Measurements from ENCODE around the gene CCDC51. TPM values are rescaled to one million over a fixed set of nuclear protein-coding genes. Genes with fewer than 3 reads are reported as not detected.

CCDC51 gene
- total and polyA plus RNA-seq, 2 of the 13 experiments (the other 11 are each of a cell fraction or from before 2014, with no cell fraction given) = 18.1 to 29.4 TPM

DNA sequence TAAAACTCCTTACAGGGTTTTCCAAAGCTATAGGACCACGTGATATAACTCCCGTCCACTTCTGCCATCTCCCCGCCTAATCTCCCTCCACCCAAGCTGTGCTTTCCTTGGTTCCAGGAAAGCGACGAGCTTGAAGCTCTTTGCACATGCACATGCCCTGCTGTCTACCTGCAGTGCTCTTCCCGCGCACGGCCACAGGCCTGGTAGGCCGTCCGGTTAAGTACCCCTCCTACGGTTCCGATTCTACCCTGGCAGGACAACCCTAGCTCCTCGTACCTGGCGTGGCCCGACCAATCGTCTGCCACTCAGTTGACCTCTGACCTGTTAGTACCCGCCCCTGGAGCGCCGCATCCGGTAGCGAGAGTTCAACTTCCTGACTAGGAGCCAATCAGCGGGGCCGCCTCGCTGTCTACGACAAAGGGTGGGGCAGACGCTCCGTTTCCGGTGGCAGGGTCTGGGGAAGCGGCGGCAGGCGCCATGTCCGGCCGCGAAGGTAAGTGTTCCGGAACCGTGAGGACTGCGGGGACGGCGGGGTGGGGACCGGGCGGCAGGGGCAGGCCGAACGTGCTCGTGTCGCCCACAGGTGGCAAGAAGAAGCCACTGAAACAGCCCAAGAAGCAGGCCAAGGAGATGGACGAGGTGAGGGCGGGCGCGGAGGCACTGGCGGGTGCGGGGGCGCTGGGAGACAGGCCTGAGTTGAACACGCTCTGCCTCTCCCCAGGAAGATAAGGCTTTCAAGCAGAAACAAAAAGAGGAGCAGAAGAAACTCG, at the start of gene CCDC51, which contains the start of gene TMA7 (continued):
- TF ChIP-seq BHLHE40 (IDR thresholded peaks at IDR 0.05; ENCODE audit: low read length) (no peak), GABPB1 (CRISPR knock-in tag; IDR thresholded peaks at IDR 0.05) (peak; percentile 99), ZBTB7B (CRISPR knock-in tag; IDR thresholded peaks at IDR 0.05) (peak; percentile 31; the same call in 1 of the 2 replicates), ZNF121 (CRISPR knock-in tag; IDR thresholded peaks at IDR 0.05) (no peak), ZBTB20 (CRISPR knock-in tag; IDR thresholded peaks at IDR 0.05; ENCODE audit: borderline replicate concordance, low read depth) (peak; percentile 82), ZNF775 (CRISPR knock-in tag; IDR thresholded peaks at IDR 0.05; ENCODE audit: borderline replicate concordance) (no peak), GFI1 (CRISPR knock-in tag; IDR thresholded peaks at IDR 0.05; ENCODE audit: borderline replicate concordance) (no peak; the same call in 1 of the 2 replicates), ZNF747 (CRISPR knock-in tag; IDR thresholded peaks at IDR 0.05; ENCODE audit: borderline replicate concordance) (peak; percentile 92), RFX1 (IDR thresholded peaks at IDR 0.05) (no peak), RBM22 (optimal IDR thresholded peaks at IDR 0.05; ENCODE audit: low read length) (no peak), ZNF441 (CRISPR knock-in tag; IDR thresholded peaks at IDR 0.05; ENCODE audit: borderline replicate concordance) (no peak; the same call in 1 of the 2 replicates), KDM1A (CRISPR knock-in tag; IDR thresholded peaks at IDR 0.05) (no peak), AGO1 (IDR thresholded peaks at IDR 0.05; ENCODE audit: low read depth, low read length, poor library complexity, severe bottlenecking) (peak; percentile 35), PAF1 (CRISPR knock-in tag; IDR thresholded peaks at IDR 0.05) (no peak), ZNF235 (CRISPR knock-in tag; IDR thresholded peaks at IDR 0.05; ENCODE audit: borderline replicate concordance) (peak; percentile 76; the same call in 1 of the 2 replicates), ZNF460 (CRISPR knock-in tag; IDR thresholded peaks at IDR 0.05; ENCODE audit: borderline replicate concordance) (no peak), ZNF749 (CRISPR knock-in tag; IDR thresholded peaks at IDR 0.05; ENCODE audit: borderline replicate concordance) (peak; percentile 93)
- TF ChIP-seq, protein P1, sequence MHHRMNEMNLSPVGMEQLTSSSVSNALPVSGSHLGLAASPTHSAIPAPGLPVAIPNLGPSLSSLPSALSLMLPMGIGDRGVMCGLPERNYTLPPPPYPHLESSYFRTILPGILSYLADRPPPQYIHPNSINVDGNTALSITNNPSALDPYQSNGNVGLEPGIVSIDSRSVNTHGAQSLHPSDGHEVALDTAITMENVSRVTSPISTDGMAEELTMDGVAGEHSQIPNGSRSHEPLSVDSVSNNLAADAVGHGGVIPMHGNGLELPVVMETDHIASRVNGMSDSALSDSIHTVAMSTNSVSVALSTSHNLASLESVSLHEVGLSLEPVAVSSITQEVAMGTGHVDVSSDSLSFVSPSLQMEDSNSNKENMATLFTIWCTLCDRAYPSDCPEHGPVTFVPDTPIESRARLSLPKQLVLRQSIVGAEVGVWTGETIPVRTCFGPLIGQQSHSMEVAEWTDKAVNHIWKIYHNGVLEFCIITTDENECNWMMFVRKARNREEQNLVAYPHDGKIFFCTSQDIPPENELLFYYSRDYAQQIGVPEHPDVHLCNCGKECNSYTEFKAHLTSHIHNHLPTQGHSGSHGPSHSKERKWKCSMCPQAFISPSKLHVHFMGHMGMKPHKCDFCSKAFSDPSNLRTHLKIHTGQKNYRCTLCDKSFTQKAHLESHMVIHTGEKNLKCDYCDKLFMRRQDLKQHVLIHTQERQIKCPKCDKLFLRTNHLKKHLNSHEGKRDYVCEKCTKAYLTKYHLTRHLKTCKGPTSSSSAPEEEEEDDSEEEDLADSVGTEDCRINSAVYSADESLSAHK (CRISPR knock-in tag; IDR thresholded peaks at IDR 0.05; ENCODE audit: borderline replicate concordance) = no peak
- TF ChIP-seq, protein P2, sequence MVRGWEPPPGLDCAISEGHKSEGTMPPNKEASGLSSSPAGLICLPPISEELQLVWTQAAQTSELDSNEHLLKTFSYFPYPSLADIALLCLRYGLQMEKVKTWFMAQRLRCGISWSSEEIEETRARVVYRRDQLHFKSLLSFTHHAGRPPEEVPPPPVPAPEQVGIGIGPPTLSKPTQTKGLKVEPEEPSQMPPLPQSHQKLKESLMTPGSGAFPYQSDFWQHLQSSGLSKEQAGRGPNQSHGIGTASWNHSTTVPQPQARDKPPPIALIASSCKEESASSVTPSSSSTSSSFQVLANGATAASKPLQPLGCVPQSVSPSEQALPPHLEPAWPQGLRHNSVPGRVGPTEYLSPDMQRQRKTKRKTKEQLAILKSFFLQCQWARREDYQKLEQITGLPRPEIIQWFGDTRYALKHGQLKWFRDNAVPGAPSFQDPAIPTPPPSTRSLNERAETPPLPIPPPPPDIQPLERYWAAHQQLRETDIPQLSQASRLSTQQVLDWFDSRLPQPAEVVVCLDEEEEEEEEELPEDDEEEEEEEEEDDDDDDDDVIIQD (CRISPR knock-in tag; IDR thresholded peaks at IDR 0.05; ENCODE audit: low read depth) = no peak
- TF ChIP-seq, protein P3, sequence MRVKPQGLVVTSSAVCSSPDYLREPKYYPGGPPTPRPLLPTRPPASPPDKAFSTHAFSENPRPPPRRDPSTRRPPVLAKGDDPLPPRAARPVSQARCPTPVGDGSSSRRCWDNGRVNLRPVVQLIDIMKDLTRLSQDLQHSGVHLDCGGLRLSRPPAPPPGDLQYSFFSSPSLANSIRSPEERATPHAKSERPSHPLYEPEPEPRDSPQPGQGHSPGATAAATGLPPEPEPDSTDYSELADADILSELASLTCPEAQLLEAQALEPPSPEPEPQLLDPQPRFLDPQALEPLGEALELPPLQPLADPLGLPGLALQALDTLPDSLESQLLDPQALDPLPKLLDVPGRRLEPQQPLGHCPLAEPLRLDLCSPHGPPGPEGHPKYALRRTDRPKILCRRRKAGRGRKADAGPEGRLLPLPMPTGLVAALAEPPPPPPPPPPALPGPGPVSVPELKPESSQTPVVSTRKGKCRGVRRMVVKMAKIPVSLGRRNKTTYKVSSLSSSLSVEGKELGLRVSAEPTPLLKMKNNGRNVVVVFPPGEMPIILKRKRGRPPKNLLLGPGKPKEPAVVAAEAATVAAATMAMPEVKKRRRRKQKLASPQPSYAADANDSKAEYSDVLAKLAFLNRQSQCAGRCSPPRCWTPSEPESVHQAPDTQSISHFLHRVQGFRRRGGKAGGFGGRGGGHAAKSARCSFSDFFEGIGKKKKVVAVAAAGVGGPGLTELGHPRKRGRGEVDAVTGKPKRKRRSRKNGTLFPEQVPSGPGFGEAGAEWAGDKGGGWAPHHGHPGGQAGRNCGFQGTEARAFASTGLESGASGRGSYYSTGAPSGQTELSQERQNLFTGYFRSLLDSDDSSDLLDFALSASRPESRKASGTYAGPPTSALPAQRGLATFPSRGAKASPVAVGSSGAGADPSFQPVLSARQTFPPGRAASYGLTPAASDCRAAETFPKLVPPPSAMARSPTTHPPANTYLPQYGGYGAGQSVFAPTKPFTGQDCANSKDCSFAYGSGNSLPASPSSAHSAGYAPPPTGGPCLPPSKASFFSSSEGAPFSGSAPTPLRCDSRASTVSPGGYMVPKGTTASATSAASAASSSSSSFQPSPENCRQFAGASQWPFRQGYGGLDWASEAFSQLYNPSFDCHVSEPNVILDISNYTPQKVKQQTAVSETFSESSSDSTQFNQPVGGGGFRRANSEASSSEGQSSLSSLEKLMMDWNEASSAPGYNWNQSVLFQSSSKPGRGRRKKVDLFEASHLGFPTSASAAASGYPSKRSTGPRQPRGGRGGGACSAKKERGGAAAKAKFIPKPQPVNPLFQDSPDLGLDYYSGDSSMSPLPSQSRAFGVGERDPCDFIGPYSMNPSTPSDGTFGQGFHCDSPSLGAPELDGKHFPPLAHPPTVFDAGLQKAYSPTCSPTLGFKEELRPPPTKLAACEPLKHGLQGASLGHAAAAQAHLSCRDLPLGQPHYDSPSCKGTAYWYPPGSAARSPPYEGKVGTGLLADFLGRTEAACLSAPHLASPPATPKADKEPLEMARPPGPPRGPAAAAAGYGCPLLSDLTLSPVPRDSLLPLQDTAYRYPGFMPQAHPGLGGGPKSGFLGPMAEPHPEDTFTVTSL (CRISPR knock-in tag; IDR thresholded peaks at IDR 0.05; ENCODE audit: borderline replicate concordance) = no peak

Measured in HepG2 (cell line).